Measurements from ENCODE around the gene TMEM163.

Gene TMEM163

DNA sequence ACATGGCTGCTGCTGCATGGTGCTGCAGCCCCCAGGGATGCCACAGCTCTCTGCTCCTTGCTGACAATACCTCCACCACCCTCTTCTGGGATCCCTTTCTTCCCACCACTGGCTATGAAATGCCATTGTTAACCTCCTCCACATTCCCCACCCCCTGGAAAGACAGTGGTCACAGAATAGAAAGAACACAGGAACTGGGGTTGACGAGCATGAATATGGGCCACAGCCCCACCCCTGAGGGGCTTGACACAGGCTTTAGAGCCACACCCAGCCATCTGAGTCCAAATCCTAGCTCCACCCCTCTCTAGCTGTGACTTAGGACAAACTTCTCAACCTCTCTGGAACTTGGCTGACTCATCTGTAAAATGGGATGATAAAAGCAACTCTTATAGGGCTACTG is 47.3 kb downstream of the TMEM163 start:
- H3K27ac ChIP-seq: no peak overlapping the region
- CTCF ChIA-PET: no interaction called here
- POLR2A ChIA-PET (ENCODE audit: low non-redundant PET): no interaction called here
- TF ChIP-seq, protein P1, sequence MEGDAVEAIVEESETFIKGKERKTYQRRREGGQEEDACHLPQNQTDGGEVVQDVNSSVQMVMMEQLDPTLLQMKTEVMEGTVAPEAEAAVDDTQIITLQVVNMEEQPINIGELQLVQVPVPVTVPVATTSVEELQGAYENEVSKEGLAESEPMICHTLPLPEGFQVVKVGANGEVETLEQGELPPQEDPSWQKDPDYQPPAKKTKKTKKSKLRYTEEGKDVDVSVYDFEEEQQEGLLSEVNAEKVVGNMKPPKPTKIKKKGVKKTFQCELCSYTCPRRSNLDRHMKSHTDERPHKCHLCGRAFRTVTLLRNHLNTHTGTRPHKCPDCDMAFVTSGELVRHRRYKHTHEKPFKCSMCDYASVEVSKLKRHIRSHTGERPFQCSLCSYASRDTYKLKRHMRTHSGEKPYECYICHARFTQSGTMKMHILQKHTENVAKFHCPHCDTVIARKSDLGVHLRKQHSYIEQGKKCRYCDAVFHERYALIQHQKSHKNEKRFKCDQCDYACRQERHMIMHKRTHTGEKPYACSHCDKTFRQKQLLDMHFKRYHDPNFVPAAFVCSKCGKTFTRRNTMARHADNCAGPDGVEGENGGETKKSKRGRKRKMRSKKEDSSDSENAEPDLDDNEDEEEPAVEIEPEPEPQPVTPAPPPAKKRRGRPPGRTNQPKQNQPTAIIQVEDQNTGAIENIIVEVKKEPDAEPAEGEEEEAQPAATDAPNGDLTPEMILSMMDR (conservative IDR thresholded peaks at IDR 0.05; ENCODE audit: low read depth): no peak
- DNase-seq (ENCODE audit: low spot score): no peak

DNA sequence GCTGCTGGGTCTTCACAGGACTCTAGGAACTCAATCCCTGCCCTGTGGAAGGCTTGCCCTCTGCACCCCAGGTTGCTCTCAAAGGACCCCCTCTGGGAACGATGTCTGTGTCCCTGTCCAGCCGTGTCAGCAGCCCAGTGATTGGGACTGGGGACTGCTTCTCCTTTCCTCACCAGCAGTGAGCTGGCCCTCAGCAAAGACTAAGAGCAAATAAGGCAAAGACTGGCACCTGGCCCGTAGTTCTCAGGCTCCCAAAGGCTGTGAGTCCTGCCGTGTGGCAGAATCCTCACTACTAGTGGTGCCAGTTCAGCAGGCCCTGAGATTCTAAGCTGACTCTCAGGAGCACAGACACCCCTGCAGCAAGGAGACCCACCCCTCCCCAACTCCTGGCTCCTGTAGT is 47.8 kb downstream of the TMEM163 start:
- H3K27ac ChIP-seq: no peak overlapping the region
- DNase-seq (ENCODE audit: low spot score): no peak
- TF ChIP-seq, protein P1 (conservative IDR thresholded peaks at IDR 0.05; ENCODE audit: low read depth): no peak
- ChIA-PET CTCF (no interaction called here), POLR2A (ENCODE audit: low non-redundant PET) (no interaction called here)

DNA sequence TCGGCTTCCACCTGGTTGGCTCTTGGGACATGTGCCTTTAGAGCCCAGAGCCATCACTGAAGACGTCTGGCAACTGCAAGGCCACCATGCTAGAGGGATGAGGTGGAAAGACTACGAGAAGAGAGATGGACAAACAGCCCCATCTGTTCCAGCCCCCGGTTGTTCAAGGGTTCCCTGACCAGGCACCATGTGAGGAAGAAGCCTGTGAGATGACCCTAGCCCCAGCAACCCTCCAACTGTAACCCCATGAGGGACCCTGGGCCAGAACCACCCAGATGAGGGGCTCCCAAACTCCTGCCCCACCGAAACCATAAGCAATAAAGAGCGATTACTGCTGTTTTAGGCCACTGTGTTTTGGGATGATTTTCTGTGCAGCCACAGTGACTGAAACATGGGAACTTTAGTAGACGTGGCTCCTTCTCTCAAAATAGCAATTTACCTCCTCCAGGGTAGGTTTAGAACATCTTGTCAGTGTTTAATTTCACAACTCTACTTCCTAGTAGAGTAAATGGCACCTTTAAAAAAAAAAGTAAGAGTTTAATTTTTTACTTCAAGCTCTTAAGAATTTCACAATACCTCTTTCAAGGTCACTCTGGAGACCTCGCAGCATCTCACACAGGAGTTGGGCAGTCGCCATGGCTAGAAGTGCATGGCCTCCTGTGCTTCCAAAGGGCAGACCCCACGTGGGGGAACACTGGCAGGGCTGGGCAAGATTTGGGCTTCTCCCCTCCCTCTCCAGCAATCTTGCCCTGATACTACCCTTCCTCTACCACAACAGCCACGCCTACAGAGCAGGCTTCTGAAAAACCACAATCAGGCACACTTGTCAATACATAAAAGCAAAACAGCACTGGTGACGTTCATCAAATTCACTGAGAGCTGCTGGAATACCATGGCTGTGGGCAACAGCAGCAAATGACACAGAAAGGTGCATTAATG is 48.8 kb downstream of the TMEM163 start:
- POLR2A ChIA-PET (ENCODE audit: low non-redundant PET): no interaction called here
- no peak for DNase-seq (ENCODE audit: low spot score)
- no peak overlapping the region for H3K27ac ChIP-seq
- CTCF ChIA-PET: no interaction called here
- TF ChIP-seq, protein P1 (conservative IDR thresholded peaks at IDR 0.05; ENCODE audit: low read depth): no peak

DNA sequence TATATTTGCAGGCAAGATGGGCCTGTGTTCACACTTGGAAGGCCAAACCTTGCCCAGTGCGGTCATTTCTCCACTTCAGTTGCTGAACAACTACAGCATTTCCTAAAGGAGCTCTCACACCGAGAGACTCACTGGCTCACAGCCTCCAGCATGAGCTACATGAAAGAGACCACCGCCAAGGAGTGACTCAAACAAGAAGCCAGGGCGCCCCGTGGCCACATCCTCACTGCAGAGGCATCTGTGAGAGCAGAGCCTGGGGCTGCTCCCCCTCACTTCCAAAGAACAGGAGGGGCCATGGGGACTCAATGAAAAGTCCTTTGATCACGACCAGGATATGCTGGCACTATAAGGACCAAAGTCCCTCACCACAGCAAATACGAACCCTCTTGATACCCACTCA is 50.0 kb downstream of the TMEM163 start:
- TF ChIP-seq, protein P1 (conservative IDR thresholded peaks at IDR 0.05; ENCODE audit: low read depth): no peak
- no peak for DNase-seq (ENCODE audit: low spot score)
- POLR2A ChIA-PET (ENCODE audit: low non-redundant PET): no interaction called here
- CTCF ChIA-PET: interaction anchor here (0.6 kb wide), 1 partner anchor 241 kb away, joined by 3 read pairs; no protein-coding TSS in a partner anchor
- no peak overlapping the region for H3K27ac ChIP-seq

DNA sequence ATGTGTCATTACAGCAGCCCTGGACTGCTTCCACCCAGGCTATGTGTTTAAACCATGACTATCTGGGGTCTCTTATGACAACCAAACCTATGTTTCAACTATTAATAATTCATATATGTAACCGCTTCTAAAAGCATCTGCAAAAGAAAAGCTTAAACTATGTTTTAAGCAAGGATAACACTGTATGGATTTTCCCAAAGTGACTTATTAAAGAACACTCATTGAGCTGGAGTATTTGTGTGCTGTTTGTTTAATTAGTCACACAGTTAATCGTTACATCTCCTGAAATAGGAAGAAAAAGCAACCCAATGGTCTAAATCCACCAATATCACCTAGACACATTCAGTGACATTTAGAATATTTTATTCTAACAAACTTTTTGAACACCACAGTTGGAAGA is 51.3 kb downstream of the TMEM163 start:
- CTCF ChIA-PET: interaction anchor here (0.6 kb wide), 1 partner anchor 85 kb away, joined by 4 read pairs; no protein-coding TSS in a partner anchor
- TF ChIP-seq, protein P1 (conservative IDR thresholded peaks at IDR 0.05; ENCODE audit: low read depth): no peak
- POLR2A ChIA-PET (ENCODE audit: low non-redundant PET): no interaction called here
- no peak overlapping the region for H3K27ac ChIP-seq
- no peak for DNase-seq (ENCODE audit: low spot score)

DNA sequence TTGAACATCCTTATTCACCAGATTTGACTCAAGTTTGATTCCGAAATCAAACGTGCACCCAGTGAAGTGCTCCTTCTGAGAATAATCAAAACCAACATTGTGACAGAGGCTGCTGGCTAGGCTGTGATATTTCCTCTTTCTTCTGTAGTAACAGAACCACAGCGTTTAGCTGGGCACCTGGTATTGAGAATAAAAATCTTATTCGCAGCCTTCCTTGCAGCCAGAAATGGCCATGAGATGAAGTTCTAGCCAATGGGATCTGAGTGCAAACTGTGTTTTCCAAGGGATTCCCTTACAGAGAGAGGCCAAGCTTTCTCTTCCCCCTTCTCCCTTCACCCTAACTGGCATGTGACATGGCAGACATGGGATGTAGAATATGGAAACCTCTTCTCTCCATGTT is 51.7 kb downstream of the TMEM163 start:
- CTCF ChIA-PET: no interaction called here
- TF ChIP-seq, protein P1 (conservative IDR thresholded peaks at IDR 0.05; ENCODE audit: low read depth): no peak

More for the DNA sequence above, 51.7 kb downstream of the TMEM163 start:
- no peak overlapping the region for H3K27ac ChIP-seq
- POLR2A ChIA-PET (ENCODE audit: low non-redundant PET): no interaction called here
- no peak for DNase-seq (ENCODE audit: low spot score)

All from RWPE1 (cell line).